Umbilical cord (tissue), 2 donors: ENCODE data around the gene UPK2. TPM values are rescaled to one million over a fixed set of nuclear protein-coding genes. Genes with fewer than 3 reads are reported as not detected.
"Not testable (repeated sequence)": the region's sequence is repeated elsewhere in the genome, so short reads cannot be mapped to it uniquely, and the experiment has no call there.

ENCODE experiments used
- DNase-seq: peaks from one replicate; pipeline ENCODE4 v3.0.0-alpha.2; 2015; ENCODE audit warnings: low spot score
- total RNA-seq: library from RNA; depleted of rRNA; stranded (reverse); fragments of >200 nt; gene quantifications from one replicate; pipeline ENCODE4 v1.2.3, GENCODE V29; 2014; ENCODE audit warnings: low replicate concordance; ENCODE audit not compliant: insufficient read depth

UPK2 gene
- total RNA-seq, 1 donor from 2014 or later: not detected

- DNase-seq: no peak
Observed at GRCh38 chr11:118938491-118939403, 17.4 kb upstream of the UPK2 start.

- DNase-seq: no peak
Observed at GRCh38 chr11:118939404-118939915, 16.6 kb upstream of the UPK2 start.

GRCh38 chr11:118939953-118940598 lies 16.0 kb upstream of the UPK2 start:
- peak; percentile 86 for DNase-seq

GRCh38 chr11:118947091-118947490 lies 9.0 kb upstream of the UPK2 start:
- DNase-seq: no peak

GRCh38 chr11:118948000-118948399 lies 8.1 kb upstream of the UPK2 start:
- no peak for DNase-seq

- DNase-seq: no peak
Observed at GRCh38 chr11:118953265-118953664, 2.8 kb upstream of the UPK2 start.

GRCh38 chr11:118953976-118954375 lies 2.1 kb upstream of the UPK2 start:
- not testable (repeated sequence) for DNase-seq

- DNase-seq: no peak
Observed at GRCh38 chr11:118956847-118957469, 860 bp downstream of the UPK2 start.

- no peak for DNase-seq
Observed at GRCh38 chr11:118957549-118957948, 1.5 kb downstream of the UPK2 start.

- no peak for DNase-seq
Observed at GRCh38 chr11:118957968-118958367, 1.9 kb downstream of the UPK2 start.

GRCh38 chr11:118958577-118958976 lies 2.5 kb downstream of the UPK2 start:
- DNase-seq: no peak

- no peak for DNase-seq
Observed at GRCh38 chr11:118961189-118961588, 5.1 kb downstream of the UPK2 start.

- DNase-seq: no peak
Observed at GRCh38 chr11:118961591-118961990, 5.5 kb downstream of the UPK2 start.

- DNase-seq: not testable (repeated sequence)
Observed at GRCh38 chr11:118969508-118969907, 13.4 kb downstream of the UPK2 start.

GRCh38 chr11:118971646-118972045 lies 15.5 kb downstream of the UPK2 start, which contains the start of gene FOXR1:
Gene FOXR1 (plus strand): TSS chr11:118971761. CDS start chr11:118971932, 171 bp downstream.
- DNase-seq: no peak

- DNase-seq: no peak
Observed at GRCh38 chr11:118973985-118974384, 17.9 kb downstream of the UPK2 start.

GRCh38 chr11:118975771-118976709 lies 19.9 kb downstream of the UPK2 start:
- DNase-seq: no peak

GRCh38 chr11:118979434-118979833 lies 23.3 kb downstream of the UPK2 start:
- DNase-seq: no peak

GRCh38 chr11:118980191-118980881 lies 24.2 kb downstream of the UPK2 start:
- DNase-seq: peak; percentile 74

GRCh38 chr11:118984337-118984736 lies 28.2 kb downstream of the UPK2 start:
- DNase-seq: not testable (repeated sequence)
